Lower lobe of right lung (tissue), 2 donors: ENCODE data around the gene IQCN. TPM values are rescaled to one million over a fixed set of nuclear protein-coding genes. Genes with fewer than 3 reads are reported as not detected.

Experiments
- ATAC-seq, 2 donors: fragments of 200-7000 bp; cut with Tn5 transposase; one replicate each; pipeline ENCODE4 v1.9.1; 2020 to 2022; ENCODE audit warnings: mild to moderate bottlenecking in 2 of 2, moderate library complexity in 2 of 2
- DNase-seq: peaks from one replicate; pipeline ENCODE4 v3.0.0-alpha.2; 2020
- H3K27ac ChIP-seq: fragments of 200-600 bp; one replicate; pipeline ENCODE4 v1.8.0; 2022
- H3K27me3 ChIP-seq: fragments of 200-600 bp; one replicate; pipeline ENCODE4 v1.8.0; 2022; ENCODE audit warnings: low read depth
- H3K36me3 ChIP-seq: fragments of 200-600 bp; one replicate; pipeline ENCODE4 v1.8.0; 2022; ENCODE audit warnings: mild to moderate bottlenecking
- H3K4me1 ChIP-seq: fragments of 200-600 bp; one replicate; pipeline ENCODE4 v1.8.0; 2022
- H3K4me3 ChIP-seq: fragments of 200-600 bp; one replicate; pipeline ENCODE4 v1.8.0; 2022; ENCODE audit warnings: mild to moderate bottlenecking
- H3K9me3 ChIP-seq: fragments of 200-600 bp; one replicate; pipeline ENCODE4 v1.8.0; 2022
- intact Hi-C: fragments of 100-400 bp; cut with DNase I; formaldehyde crosslinking; loops from one replicate; pipeline ENCODE4 v1.11.0; 2022
- total RNA-seq: library from RNA; stranded (reverse); fragmentation: NEBNext Ultra II Directional; extraction: Animal tissue kit (Norgen Biotek cat#: 25700); gene quantifications from one replicate; pipeline ENCODE4 v1.2.1, GENCODE V29; 2021
- TF ChIP-seq, protein P1 (sequence below): fragments of 200-600 bp; IDR thresholded peaks from one replicate; pipeline ENCODE4 v1.8.0; 2022; ENCODE audit warnings: antibody characterized with exemption, mild to moderate bottlenecking
- donor health status: DM: no; HTN: yes; CAD: no; lungs with severe emphysema.

Gene IQCN
- total RNA-seq, 1 donor from 2014 or later = 4.1 TPM

DNA sequence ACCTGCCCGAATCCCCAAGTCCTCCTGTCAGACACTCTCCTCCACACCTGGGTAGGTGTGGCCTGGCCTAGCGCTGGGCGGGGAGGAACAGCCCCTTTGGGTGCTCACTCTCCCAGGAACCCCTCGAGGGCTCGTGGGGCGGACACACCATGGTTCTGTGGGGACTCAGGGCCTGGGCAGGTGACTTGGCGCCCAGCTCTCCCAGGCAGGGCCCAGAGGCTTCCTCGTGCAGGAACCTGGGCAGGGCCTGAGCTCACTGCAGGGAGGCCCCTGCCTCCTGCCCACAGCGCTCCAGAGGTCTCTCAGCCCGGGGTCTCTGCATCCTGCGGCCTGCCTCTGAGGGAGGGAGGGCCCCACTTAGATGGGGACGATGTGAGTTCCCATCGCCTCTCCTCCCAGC, 36.7 kb upstream of the IQCN start:
- no peaks in the 10 kb centered on the region for H3K9me3 ChIP-seq
- peaks cover 14% of the 10 kb centered on the region for H3K4me1 ChIP-seq
- TF ChIP-seq, protein P1, sequence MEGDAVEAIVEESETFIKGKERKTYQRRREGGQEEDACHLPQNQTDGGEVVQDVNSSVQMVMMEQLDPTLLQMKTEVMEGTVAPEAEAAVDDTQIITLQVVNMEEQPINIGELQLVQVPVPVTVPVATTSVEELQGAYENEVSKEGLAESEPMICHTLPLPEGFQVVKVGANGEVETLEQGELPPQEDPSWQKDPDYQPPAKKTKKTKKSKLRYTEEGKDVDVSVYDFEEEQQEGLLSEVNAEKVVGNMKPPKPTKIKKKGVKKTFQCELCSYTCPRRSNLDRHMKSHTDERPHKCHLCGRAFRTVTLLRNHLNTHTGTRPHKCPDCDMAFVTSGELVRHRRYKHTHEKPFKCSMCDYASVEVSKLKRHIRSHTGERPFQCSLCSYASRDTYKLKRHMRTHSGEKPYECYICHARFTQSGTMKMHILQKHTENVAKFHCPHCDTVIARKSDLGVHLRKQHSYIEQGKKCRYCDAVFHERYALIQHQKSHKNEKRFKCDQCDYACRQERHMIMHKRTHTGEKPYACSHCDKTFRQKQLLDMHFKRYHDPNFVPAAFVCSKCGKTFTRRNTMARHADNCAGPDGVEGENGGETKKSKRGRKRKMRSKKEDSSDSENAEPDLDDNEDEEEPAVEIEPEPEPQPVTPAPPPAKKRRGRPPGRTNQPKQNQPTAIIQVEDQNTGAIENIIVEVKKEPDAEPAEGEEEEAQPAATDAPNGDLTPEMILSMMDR = no peak
- H3K4me3 ChIP-seq = no peak overlapping the region
- no peak overlapping the region for H3K27ac ChIP-seq
- H3K27me3 ChIP-seq = no peaks in the 10 kb centered on the region
- DNase-seq (no peak), ATAC-seq (no peak)
- intact Hi-C loops = no loop called here
- H3K36me3 ChIP-seq = peaks cover 75% of the 10 kb centered on the region

GRCh38 chr19:18310118-18310909, 36.1 kb upstream of the IQCN start:
- ATAC-seq (no peak), DNase-seq (no peak)
- intact Hi-C loops = no loop called here
- H3K27ac ChIP-seq = no peak overlapping the region
- peaks cover 21% of the 10 kb centered on the region for H3K4me1 ChIP-seq
- H3K36me3 ChIP-seq = peaks cover 70% of the 10 kb centered on the region
- no peaks in the 10 kb centered on the region for H3K27me3 ChIP-seq
- no peaks in the 10 kb centered on the region for H3K9me3 ChIP-seq
- TF ChIP-seq, protein P1 = no peak
- no peak overlapping the region for H3K4me3 ChIP-seq

DNA sequence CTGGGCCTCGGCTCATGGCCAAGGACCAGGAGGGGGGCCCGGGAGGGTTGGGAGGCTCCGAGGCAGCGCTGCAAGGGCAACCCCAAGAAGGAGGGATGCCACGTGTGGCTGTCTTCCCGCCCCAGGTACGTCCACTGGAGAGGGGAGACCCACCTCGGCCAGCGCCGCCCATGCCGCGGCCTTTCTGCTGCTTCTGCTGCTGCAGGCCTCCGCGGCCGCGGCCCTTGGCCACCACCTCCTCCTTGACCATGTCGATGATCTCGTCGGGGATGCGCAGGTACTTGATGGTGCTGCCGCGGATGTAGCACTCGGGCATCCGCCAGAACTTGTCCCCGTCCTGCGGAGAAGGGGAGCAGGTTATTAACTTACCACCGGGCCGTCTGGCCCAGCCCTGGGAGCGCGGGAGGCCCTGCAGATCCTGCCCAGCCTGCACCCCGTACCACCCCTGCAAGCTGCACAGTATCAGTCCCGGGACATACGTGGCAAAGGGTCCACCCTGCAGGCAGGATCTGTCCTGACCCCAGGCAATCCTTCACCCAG, 35.3 kb upstream of the IQCN start:
- Histone ChIP-seq H3K27ac (no peak overlapping the region), H3K36me3 (peaks cover 66% of the 10 kb centered on the region), H3K9me3 (no peaks in the 10 kb centered on the region), H3K4me3 (no peak overlapping the region), H3K27me3 (no peaks in the 10 kb centered on the region), H3K4me1 (peaks cover 27% of the 10 kb centered on the region)
- ATAC-seq (no peak), DNase-seq (no peak)
- intact Hi-C loops = no loop called here
- TF ChIP-seq, protein P1 = no peak

- H3K36me3 ChIP-seq = peaks cover 60% of the 10 kb centered on the region
These were observed 34.7 kb upstream of the IQCN start for GRCh38 chr19:18308948-18309325.

GRCh38 chr19:18308051-18308947, 34.0 kb upstream of the IQCN start:
- Histone ChIP-seq H3K9me3 (no peaks in the 10 kb centered on the region), H3K4me3 (no peak overlapping the region), H3K4me1 (peaks cover 40% of the 10 kb centered on the region), H3K36me3 (peaks cover 53% of the 10 kb centered on the region), H3K27ac (peak overlapping the region; percentile 4), H3K27me3 (no peaks in the 10 kb centered on the region)
- ATAC-seq (no peak), DNase-seq (no peak)
- intact Hi-C loops = no loop called here
- TF ChIP-seq, protein P1 = no peak

More at GRCh38 chr19:18308948-18309325, 34.7 kb upstream of the IQCN start:
- no peak for ATAC-seq
- DNase-seq = no peak
- intact Hi-C loops = no loop called here
- Histone ChIP-seq H3K4me1 (peaks cover 33% of the 10 kb centered on the region), H3K27ac (no peak overlapping the region), H3K9me3 (no peaks in the 10 kb centered on the region), H3K4me3 (no peak overlapping the region), H3K27me3 (no peaks in the 10 kb centered on the region)
- TF ChIP-seq, protein P1 = no peak
